Mammary epithelial cell (primary cell): Measurements from ENCODE around the gene RHOB.

Experiments
- CTCF ChIP-seq, 2 donors: IDR thresholded peaks in 1 of 2; conservative IDR thresholded peaks in 1 of 2; 2 replicates each; pipeline ENCODE4 v1.5.1; 2011 to 2012; ENCODE audit warnings: inconsistent platforms in 2 of 2, low read length in 2 of 2, mild to moderate bottlenecking in 2 of 2, control low read depth in 1 of 2, low read depth in 1 of 2; ENCODE audit not compliant: insufficient read depth in 1 of 2; ENCODE audit errors: extremely low read depth in 1 of 2
- EZH2 ChIP-seq: IDR thresholded peaks from 2 replicates; pipeline ENCODE4 v1.6.1; 2012; ENCODE audit warnings: low read length, inconsistent platforms, borderline replicate concordance

- TF ChIP-seq CTCF (conservative IDR thresholded peaks at IDR 0.05 in 1 of 2, IDR thresholded peaks at IDR 0.05 in 1 of 2; ENCODE audit: extremely low read depth in 1 of 2, insufficient read depth in 1 of 2, low read depth in 1 of 2, low read length in 2 of 2) (no peak), EZH2 (no peak)
Measured at GRCh38 chr2:20453087-20453486, 6.2 kb downstream of the RHOB start.
